WTC11 (cell line): Measurements from ENCODE around the gene ST6GALNAC3. TPM values are rescaled to one million over a fixed set of nuclear protein-coding genes. Genes with fewer than 3 reads are reported as not detected.

Source experiments
- ATAC-seq: fragments of 200-7000 bp; cut with Tn5 transposase; 2 replicates; pipeline ENCODE4 v1.10.0; 2021; ENCODE audit warnings: mild to moderate bottlenecking, moderate library complexity
- CTCF ChIA-PET: fragments of 300-600 bp; sonication (Branson Sonifier 250); formaldehyde crosslinking; loops from one replicate; lab custom pipeline; 2021; ENCODE audit warnings: antibody characterized with exemption; lab: Charles Lee
- POLR2A ChIA-PET: fragments of 350-600 bp; sonication (Branson Sonifier 250); formaldehyde crosslinking; loops from one replicate; lab custom pipeline; 2021; ENCODE audit warnings: antibody characterized with exemption; lab: Charles Lee
- DNase-seq: peaks from one replicate; pipeline ENCODE4 v3.0.0; 2021; ENCODE audit warnings: low spot score
- H3K27ac Mint-ChIP-seq: 2 replicates; pipeline ENCODE4 v1.8.0; 2021; ENCODE audit warnings: mixed read lengths
- H3K27me3 Mint-ChIP-seq: 2 replicates; pipeline ENCODE4 v1.8.0; 2021; ENCODE audit warnings: low read depth, mild to moderate bottlenecking, moderate library complexity, mixed read lengths
- H3K36me3 Mint-ChIP-seq: 2 replicates; pipeline ENCODE4 v1.8.0; 2021; ENCODE audit warnings: mixed read lengths
- H3K4me1 Mint-ChIP-seq: 2 replicates; pipeline ENCODE4 v1.8.0; 2022; ENCODE audit warnings: mixed read lengths
- H3K4me3 Mint-ChIP-seq: 2 replicates; pipeline ENCODE4 v1.8.0; 2021; ENCODE audit warnings: mild to moderate bottlenecking, moderate library complexity, mixed read lengths
- H3K9me3 Mint-ChIP-seq: 2 replicates; pipeline ENCODE4 v1.8.0; 2021; ENCODE audit warnings: mixed read lengths
- EMX1 ChIP-seq: fragments of 250-450 bp; sonication (Bioruptor Pico); IDR thresholded peaks from 2 replicates; pipeline ENCODE4 v1.8.0; 2021; ENCODE audit warnings: mild to moderate bottlenecking
- FOXJ3 ChIP-seq: sonication (generic); formaldehyde crosslinking; IDR thresholded peaks from 2 replicates; pipeline ENCODE4 v1.9.0; 2021; ENCODE audit warnings: missing genetic modification reagents, mild to moderate bottlenecking, borderline replicate concordance
- FOXK1 ChIP-seq: sonication (generic); formaldehyde crosslinking; IDR thresholded peaks from 2 replicates; pipeline ENCODE4 v1.8.0; 2022; ENCODE audit warnings: mild to moderate bottlenecking, moderate library complexity, missing genetic modification reagents
- GRHL2 ChIP-seq: fragments of 250-450 bp; sonication (Bioruptor Pico); IDR thresholded peaks from 2 replicates; pipeline ENCODE4 v1.8.0; 2022; ENCODE audit warnings: mild to moderate bottlenecking, moderate library complexity; ENCODE audit not compliant: insufficient replicate concordance, severe bottlenecking
- JUN ChIP-seq: sonication (generic); formaldehyde crosslinking; IDR thresholded peaks from 2 replicates; pipeline ENCODE4 v1.8.0; 2023; ENCODE audit warnings: mild to moderate bottlenecking, missing genetic modification reagents
- NFATC4 ChIP-seq: fragments of 250-450 bp; sonication (Bioruptor Pico); IDR thresholded peaks from 2 replicates; pipeline ENCODE4 v1.9.0; 2021; ENCODE audit warnings: mild to moderate bottlenecking
- NFE2L1 ChIP-seq: sonication (generic); formaldehyde crosslinking; IDR thresholded peaks from 2 replicates; pipeline ENCODE4 v1.8.1; 2023; ENCODE audit warnings: missing genetic modification reagents
- NFYB ChIP-seq: sonication (generic); formaldehyde crosslinking; conservative IDR thresholded peaks from 2 replicates; pipeline ENCODE4 v1.8.0; 2022; ENCODE audit warnings: low read depth, missing genetic modification reagents
- NR1H2 ChIP-seq: sonication (generic); formaldehyde crosslinking; IDR thresholded peaks from 2 replicates; pipeline ENCODE4 v1.9.0; 2021; ENCODE audit warnings: mild to moderate bottlenecking, moderate library complexity, missing genetic modification reagents
- RORB ChIP-seq: fragments of 250-450 bp; sonication (Bioruptor Pico); IDR thresholded peaks from 2 replicates; pipeline ENCODE4 v1.9.0; 2021; ENCODE audit warnings: mild to moderate bottlenecking
- SOX15 ChIP-seq: fragments of 250-450 bp; sonication (Bioruptor Pico); IDR thresholded peaks from 2 replicates; pipeline ENCODE4 v1.9.0; 2021; ENCODE audit warnings: mild to moderate bottlenecking
- ZNF232 ChIP-seq: sonication (generic); formaldehyde crosslinking; IDR thresholded peaks from 2 replicates; pipeline ENCODE4 v1.8.0; 2022; ENCODE audit warnings: mild to moderate bottlenecking, missing genetic modification reagents
- ZNF317 ChIP-seq: sonication (generic); formaldehyde crosslinking; IDR thresholded peaks from 2 replicates; pipeline ENCODE4 v1.8.1; 2023; ENCODE audit warnings: low read depth, mild to moderate bottlenecking, moderate library complexity, missing genetic modification reagents, borderline replicate concordance
- total RNA-seq: library from RNA; stranded (reverse); gene quantifications from 3 replicates; pipeline ENCODE4 v1.2.3, GENCODE V29; 2021
- TF ChIP-seq, protein P1 (sequence below): sonication (generic); formaldehyde crosslinking; IDR thresholded peaks from 2 replicates; pipeline ENCODE4 v1.8.0; 2023; ENCODE audit warnings: mild to moderate bottlenecking, missing genetic modification reagents
- TF ChIP-seq, protein P2 (sequence below): fragments of 250-450 bp; sonication (Bioruptor Pico); IDR thresholded peaks from 2 replicates; pipeline ENCODE4 v1.9.0; 2021; ENCODE audit warnings: mild to moderate bottlenecking
- TF ChIP-seq, protein P3 (sequence below): sonication (generic); formaldehyde crosslinking; IDR thresholded peaks from 2 replicates; pipeline ENCODE4 v1.8.1; 2022; ENCODE audit warnings: low read depth, missing genetic modification reagents, borderline replicate concordance
- TF ChIP-seq, protein P4 (sequence below): sonication (generic); formaldehyde crosslinking; IDR thresholded peaks from 2 replicates; pipeline ENCODE4 v1.8.1; 2022; ENCODE audit warnings: mild to moderate bottlenecking, missing genetic modification reagents, moderate library complexity, borderline replicate concordance
- TF ChIP-seq, protein P5 (sequence below): fragments of 250-450 bp; sonication (Bioruptor Pico); IDR thresholded peaks from 2 replicates; pipeline ENCODE4 v1.9.0; 2021; ENCODE audit warnings: mild to moderate bottlenecking, borderline replicate concordance
- TF ChIP-seq, protein P6 (sequence below): fragments of 250-450 bp; sonication (Bioruptor Pico); conservative IDR thresholded peaks from 2 replicates; pipeline ENCODE4 v1.9.0; 2021; ENCODE audit warnings: mild to moderate bottlenecking
- TF ChIP-seq, protein P7 (sequence below): fragments of 250-450 bp; sonication (Bioruptor Pico); IDR thresholded peaks from 2 replicates; pipeline ENCODE4 v2.1.2; 2022; ENCODE audit warnings: mild to moderate bottlenecking, moderate library complexity

ST6GALNAC3 gene
- total RNA-seq, 1 experiment from 2014 or later = 11.9 TPM

DNA sequence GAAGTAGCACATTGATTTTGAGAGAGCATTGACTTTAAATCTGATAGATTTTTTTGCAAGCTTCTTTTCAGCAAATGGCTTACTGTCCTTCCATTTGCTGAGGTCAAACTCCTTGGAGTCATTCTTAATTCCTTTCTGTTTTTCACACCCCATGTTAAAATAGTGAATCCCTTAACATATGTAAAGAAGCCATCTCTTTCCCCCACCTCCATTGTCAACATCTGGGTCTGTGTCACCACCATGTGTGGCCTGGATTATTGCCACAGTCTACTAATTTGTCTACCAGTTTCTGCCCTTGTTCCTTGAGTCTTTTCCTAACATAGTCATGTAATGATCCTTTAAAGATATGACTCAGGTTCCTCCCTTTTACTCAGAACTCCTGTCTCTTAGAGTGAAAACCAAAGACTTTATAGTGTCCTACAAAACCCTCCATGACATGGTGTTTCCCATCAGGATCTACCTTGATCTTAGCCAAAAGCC lies 104.7 kb downstream of the ST6GALNAC3 start:
- H3K9me3 Mint-ChIP-seq = peaks cover 15% of the 10 kb centered on the region
- no peak overlapping the region for H3K4me3 Mint-ChIP-seq
- TF ChIP-seq SOX15 (no peak), FOXJ3 (no peak), NFATC4 (CRISPR knock-in tag) (no peak), ZNF317 (CRISPR knock-in tag) (no peak), GRHL2 (no peak), ZNF232 (CRISPR knock-in tag) (no peak)
- TF ChIP-seq, protein P1, sequence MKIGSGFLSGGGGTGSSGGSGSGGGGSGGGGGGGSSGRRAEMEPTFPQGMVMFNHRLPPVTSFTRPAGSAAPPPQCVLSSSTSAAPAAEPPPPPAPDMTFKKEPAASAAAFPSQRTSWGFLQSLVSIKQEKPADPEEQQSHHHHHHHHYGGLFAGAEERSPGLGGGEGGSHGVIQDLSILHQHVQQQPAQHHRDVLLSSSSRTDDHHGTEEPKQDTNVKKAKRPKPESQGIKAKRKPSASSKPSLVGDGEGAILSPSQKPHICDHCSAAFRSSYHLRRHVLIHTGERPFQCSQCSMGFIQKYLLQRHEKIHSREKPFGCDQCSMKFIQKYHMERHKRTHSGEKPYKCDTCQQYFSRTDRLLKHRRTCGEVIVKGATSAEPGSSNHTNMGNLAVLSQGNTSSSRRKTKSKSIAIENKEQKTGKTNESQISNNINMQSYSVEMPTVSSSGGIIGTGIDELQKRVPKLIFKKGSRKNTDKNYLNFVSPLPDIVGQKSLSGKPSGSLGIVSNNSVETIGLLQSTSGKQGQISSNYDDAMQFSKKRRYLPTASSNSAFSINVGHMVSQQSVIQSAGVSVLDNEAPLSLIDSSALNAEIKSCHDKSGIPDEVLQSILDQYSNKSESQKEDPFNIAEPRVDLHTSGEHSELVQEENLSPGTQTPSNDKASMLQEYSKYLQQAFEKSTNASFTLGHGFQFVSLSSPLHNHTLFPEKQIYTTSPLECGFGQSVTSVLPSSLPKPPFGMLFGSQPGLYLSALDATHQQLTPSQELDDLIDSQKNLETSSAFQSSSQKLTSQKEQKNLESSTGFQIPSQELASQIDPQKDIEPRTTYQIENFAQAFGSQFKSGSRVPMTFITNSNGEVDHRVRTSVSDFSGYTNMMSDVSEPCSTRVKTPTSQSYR = no peak
- TF ChIP-seq, protein P2, sequence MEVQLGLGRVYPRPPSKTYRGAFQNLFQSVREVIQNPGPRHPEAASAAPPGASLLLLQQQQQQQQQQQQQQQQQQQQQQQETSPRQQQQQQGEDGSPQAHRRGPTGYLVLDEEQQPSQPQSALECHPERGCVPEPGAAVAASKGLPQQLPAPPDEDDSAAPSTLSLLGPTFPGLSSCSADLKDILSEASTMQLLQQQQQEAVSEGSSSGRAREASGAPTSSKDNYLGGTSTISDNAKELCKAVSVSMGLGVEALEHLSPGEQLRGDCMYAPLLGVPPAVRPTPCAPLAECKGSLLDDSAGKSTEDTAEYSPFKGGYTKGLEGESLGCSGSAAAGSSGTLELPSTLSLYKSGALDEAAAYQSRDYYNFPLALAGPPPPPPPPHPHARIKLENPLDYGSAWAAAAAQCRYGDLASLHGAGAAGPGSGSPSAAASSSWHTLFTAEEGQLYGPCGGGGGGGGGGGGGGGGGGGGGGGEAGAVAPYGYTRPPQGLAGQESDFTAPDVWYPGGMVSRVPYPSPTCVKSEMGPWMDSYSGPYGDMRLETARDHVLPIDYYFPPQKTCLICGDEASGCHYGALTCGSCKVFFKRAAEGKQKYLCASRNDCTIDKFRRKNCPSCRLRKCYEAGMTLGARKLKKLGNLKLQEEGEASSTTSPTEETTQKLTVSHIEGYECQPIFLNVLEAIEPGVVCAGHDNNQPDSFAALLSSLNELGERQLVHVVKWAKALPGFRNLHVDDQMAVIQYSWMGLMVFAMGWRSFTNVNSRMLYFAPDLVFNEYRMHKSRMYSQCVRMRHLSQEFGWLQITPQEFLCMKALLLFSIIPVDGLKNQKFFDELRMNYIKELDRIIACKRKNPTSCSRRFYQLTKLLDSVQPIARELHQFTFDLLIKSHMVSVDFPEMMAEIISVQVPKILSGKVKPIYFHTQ (CRISPR knock-in tag) = no peak
- ChIA-PET POLR2A (no interaction called here), CTCF (interaction anchor here (0.6 kb wide), 1 partner anchor 343 kb away, joined by 4 read pairs; no protein-coding TSS in a partner anchor)
- peaks cover 18% of the 10 kb centered on the region for H3K4me1 Mint-ChIP-seq
- DNase-seq = no peak
- no peak overlapping the region for H3K27ac Mint-ChIP-seq
- no peaks in the 10 kb centered on the region for H3K27me3 Mint-ChIP-seq
- peaks cover 8% of the 10 kb centered on the region for H3K36me3 Mint-ChIP-seq
- ATAC-seq = no peak

DNA sequence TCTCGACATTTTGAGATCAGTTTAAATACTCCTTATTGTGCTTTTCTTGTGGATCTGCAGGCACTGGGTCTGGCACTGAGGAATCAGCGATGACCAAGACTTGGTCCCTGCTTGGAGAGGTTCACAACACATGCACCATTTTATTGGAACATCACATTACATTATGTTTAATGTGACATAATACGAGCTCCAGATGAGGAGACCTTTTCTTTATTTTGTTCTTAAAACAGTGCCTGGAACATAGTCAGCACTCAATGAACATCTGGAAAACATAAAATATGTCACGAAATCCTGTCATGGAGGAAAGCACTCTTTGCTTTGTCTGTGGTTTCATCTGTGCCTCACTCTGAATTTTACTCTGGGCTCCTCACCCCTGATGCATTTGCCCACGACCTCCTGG lies 110.7 kb downstream of the ST6GALNAC3 start:
- peaks cover 7% of the 10 kb centered on the region for H3K36me3 Mint-ChIP-seq
- CTCF ChIA-PET = no interaction called here
- POLR2A ChIA-PET = no interaction called here
- H3K27me3 Mint-ChIP-seq = no peaks in the 10 kb centered on the region
- H3K4me3 Mint-ChIP-seq = no peak overlapping the region
- no peak for ATAC-seq
- DNase-seq = no peak
- peaks cover 7% of the 10 kb centered on the region for H3K9me3 Mint-ChIP-seq
- no peak overlapping the region for H3K27ac Mint-ChIP-seq
- H3K4me1 Mint-ChIP-seq = peaks cover 18% of the 10 kb centered on the region
- TF ChIP-seq, protein P3, sequence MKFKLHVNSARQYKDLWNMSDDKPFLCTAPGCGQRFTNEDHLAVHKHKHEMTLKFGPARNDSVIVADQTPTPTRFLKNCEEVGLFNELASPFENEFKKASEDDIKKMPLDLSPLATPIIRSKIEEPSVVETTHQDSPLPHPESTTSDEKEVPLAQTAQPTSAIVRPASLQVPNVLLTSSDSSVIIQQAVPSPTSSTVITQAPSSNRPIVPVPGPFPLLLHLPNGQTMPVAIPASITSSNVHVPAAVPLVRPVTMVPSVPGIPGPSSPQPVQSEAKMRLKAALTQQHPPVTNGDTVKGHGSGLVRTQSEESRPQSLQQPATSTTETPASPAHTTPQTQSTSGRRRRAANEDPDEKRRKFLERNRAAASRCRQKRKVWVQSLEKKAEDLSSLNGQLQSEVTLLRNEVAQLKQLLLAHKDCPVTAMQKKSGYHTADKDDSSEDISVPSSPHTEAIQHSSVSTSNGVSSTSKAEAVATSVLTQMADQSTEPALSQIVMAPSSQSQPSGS (CRISPR knock-in tag) = no peak
- TF ChIP-seq, protein P4, sequence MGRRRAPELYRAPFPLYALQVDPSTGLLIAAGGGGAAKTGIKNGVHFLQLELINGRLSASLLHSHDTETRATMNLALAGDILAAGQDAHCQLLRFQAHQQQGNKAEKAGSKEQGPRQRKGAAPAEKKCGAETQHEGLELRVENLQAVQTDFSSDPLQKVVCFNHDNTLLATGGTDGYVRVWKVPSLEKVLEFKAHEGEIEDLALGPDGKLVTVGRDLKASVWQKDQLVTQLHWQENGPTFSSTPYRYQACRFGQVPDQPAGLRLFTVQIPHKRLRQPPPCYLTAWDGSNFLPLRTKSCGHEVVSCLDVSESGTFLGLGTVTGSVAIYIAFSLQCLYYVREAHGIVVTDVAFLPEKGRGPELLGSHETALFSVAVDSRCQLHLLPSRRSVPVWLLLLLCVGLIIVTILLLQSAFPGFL = no peak
- TF ChIP-seq, protein P5, sequence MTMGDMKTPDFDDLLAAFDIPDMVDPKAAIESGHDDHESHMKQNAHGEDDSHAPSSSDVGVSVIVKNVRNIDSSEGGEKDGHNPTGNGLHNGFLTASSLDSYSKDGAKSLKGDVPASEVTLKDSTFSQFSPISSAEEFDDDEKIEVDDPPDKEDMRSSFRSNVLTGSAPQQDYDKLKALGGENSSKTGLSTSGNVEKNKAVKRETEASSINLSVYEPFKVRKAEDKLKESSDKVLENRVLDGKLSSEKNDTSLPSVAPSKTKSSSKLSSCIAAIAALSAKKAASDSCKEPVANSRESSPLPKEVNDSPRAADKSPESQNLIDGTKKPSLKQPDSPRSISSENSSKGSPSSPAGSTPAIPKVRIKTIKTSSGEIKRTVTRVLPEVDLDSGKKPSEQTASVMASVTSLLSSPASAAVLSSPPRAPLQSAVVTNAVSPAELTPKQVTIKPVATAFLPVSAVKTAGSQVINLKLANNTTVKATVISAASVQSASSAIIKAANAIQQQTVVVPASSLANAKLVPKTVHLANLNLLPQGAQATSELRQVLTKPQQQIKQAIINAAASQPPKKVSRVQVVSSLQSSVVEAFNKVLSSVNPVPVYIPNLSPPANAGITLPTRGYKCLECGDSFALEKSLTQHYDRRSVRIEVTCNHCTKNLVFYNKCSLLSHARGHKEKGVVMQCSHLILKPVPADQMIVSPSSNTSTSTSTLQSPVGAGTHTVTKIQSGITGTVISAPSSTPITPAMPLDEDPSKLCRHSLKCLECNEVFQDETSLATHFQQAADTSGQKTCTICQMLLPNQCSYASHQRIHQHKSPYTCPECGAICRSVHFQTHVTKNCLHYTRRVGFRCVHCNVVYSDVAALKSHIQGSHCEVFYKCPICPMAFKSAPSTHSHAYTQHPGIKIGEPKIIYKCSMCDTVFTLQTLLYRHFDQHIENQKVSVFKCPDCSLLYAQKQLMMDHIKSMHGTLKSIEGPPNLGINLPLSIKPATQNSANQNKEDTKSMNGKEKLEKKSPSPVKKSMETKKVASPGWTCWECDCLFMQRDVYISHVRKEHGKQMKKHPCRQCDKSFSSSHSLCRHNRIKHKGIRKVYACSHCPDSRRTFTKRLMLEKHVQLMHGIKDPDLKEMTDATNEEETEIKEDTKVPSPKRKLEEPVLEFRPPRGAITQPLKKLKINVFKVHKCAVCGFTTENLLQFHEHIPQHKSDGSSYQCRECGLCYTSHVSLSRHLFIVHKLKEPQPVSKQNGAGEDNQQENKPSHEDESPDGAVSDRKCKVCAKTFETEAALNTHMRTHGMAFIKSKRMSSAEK (CRISPR knock-in tag) = no peak
- TF ChIP-seq JUN (CRISPR knock-in tag) (no peak), RORB (no peak), NR1H2 (no peak), FOXK1 (CRISPR knock-in tag) (no peak), EMX1 (no peak), NFYB (no peak), GRHL2 (no peak), NFE2L1 (CRISPR knock-in tag) (no peak)
- TF ChIP-seq, protein P6, sequence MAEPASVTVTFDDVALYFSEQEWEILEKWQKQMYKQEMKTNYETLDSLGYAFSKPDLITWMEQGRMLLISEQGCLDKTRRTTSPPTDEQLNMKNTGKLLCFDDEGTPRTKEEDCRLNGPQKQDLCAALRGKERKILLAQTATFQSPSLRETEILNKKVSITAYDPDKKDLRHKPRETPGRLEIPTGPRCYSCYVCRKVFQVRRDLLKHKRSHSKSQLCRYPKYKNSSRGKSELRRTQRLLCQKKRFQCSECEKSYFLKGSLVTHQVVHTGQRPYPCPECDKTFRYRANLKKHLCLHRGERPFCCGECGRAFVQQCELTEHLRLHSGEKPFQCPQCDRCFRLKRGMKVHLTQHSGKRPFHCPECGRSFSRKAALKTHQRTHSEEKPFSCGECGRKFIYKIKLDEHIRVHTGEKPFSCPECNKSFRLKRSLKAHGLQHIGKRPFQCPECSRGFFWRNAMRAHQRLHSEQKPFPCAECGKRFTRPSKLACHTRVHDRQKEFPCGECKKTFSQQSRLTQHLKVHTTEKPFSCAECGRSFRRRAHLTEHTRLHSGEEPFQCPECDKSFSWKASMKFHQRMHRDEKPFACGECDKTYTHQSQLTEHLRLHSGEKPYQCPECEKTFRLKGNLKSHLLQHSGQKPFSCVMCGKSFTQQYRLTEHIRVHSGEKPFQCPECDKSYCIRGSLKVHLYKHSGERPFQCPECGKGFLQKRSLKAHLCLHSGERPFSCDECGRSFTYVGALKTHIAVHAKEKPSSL (CRISPR knock-in tag) = no peak
- TF ChIP-seq, protein P7, sequence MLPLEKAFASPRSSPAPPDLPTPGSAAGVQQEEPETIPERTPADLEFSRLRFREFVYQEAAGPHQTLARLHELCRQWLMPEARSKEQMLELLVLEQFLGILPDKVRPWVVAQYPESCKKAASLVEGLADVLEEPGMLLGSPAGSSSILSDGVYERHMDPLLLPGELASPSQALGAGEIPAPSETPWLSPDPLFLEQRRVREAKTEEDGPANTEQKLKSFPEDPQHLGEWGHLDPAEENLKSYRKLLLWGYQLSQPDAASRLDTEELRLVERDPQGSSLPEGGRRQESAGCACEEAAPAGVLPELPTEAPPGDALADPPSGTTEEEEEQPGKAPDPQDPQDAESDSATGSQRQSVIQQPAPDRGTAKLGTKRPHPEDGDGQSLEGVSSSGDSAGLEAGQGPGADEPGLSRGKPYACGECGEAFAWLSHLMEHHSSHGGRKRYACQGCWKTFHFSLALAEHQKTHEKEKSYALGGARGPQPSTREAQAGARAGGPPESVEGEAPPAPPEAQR (CRISPR knock-in tag) = no peak
